ENCODE data around the gene INMT.

GRCh38 chr7:30714129-30714528 is 37.8 kb upstream of the INMT start:
- no peak for TF ChIP-seq CTCF (IDR thresholded peaks at IDR 0.05; ENCODE audit: low read depth, low read length, missing input control)
- no peak for TF ChIP-seq RXRA (IDR thresholded peaks at IDR 0.05)
- TF ChIP-seq MAX (IDR thresholded peaks at IDR 0.05) = no peak
- TF ChIP-seq ZBTB33 (IDR thresholded peaks at IDR 0.05) = no peak
- no peak for TF ChIP-seq YY1 (IDR thresholded peaks at IDR 0.05)
- no peak for TF ChIP-seq SP1 (IDR thresholded peaks at IDR 0.05)
- no peak for TF ChIP-seq RAD21 (IDR thresholded peaks at IDR 0.05)
- no peak for TF ChIP-seq GABPA (IDR thresholded peaks at IDR 0.05 in 1 of 2, conservative IDR thresholded peaks at IDR 0.05 in 1 of 2)
- no peak for TF ChIP-seq TAF1 (conservative IDR thresholded peaks at IDR 0.05)
- no peak for TF ChIP-seq JUND (IDR thresholded peaks at IDR 0.05)
- TF ChIP-seq HNF4G (IDR thresholded peaks at IDR 0.05) = no peak
- no peak for TF ChIP-seq REST (IDR thresholded peaks at IDR 0.05)
